ENCODE data around the gene ELMO1. TPM values are rescaled to one million over a fixed set of nuclear protein-coding genes. Genes with fewer than 3 reads are reported as not detected.

ELMO1 gene
- total and polyA plus RNA-seq, 2 of the 13 experiments (the other 11 are each of a cell fraction or from before 2014, with no cell fraction given): 0.11 to 0.17 TPM

DNA sequence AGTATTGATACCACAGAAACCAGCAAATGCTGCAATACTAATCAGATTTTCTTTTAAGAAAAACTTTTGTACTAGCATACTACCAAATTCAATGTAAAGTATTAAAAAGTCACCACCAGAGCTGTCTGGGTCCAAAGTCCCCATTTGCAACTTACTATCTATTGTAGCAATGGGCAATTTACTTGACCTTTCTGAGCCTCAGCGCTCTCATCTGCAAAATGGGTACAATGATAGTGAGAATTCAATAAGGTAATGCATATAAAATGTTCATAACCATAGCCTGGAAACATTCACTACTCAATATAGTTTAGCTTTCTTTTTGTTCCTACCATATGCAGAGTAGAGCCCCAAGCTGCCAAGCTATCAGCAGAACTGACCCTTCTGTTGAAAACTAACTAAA, 337.2 kb downstream of the ELMO1 start:
- in situ Hi-C loops (cut with HindIII; ENCODE audit: extremely low pct_ligation_motif_present, low pct_unique_long_range_greater_than_20kb): no loop called here
- Histone ChIP-seq H3K4me1 (ENCODE audit: insufficient read depth, low read length) (peaks cover 29% of the 10 kb centered on the region), H3K4me2 (ENCODE audit: low read depth, low read length) (no peak overlapping the region), H3K36me3 (replicated peaks in 1 of 2; ENCODE audit: control insufficient read depth in 1 of 2, insufficient read depth in 2 of 2, low read length in 2 of 2) (no peaks in the 10 kb centered on the region), H3K79me2 (ENCODE audit: insufficient read depth, low read length) (no peaks in the 10 kb centered on the region), H3K27ac (ENCODE audit: extremely low read length, insufficient read depth, low read length) (no peak overlapping the region), H3K4me3 (replicated peaks in 1 of 3; ENCODE audit: insufficient read depth in 1 of 3, low read depth in 2 of 3, low read length in 3 of 3) (no peak overlapping the region), H3K27me3 (ENCODE audit: control insufficient read depth in 1 of 2, insufficient read depth in 2 of 2, low read length in 2 of 2) (no peaks in the 10 kb centered on the region), H3K9ac (ENCODE audit: insufficient read depth, low read depth, low read length) (no peak overlapping the region), H4K20me1 (ENCODE audit: insufficient read depth, low read length) (no peaks in the 10 kb centered on the region), H2AFZ (ENCODE audit: low read length) (no peak overlapping the region), H3K9me3 (ENCODE audit: low read length) (no peaks in the 10 kb centered on the region)
- no TSS peak for BruUV-seq (replicated peaks)
- TF ChIP-seq ZNF629 (CRISPR knock-in tag; conservative IDR thresholded peaks at IDR 0.05): peak; percentile 88
- TF ChIP-seq, protein P1, sequence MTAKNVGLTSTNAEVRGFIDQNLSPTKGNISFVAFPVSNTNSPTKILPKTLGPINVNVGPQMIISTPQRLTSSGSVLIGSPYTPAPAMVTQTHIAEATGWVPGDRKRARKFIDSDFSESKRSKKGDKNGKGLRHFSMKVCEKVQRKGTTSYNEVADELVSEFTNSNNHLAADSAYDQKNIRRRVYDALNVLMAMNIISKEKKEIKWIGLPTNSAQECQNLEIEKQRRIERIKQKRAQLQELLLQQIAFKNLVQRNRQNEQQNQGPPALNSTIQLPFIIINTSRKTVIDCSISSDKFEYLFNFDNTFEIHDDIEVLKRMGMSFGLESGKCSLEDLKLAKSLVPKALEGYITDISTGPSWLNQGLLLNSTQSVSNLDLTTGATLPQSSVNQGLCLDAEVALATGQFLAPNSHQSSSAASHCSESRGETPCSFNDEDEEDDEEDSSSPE (CRISPR knock-in tag; IDR thresholded peaks at IDR 0.05): no peak
- FAIRE-seq (no peak), ATAC-seq (no peak), DNase-seq (ENCODE audit: low spot score) (no peak)
- 59% methylated on average over 1 of the region's 1 CpG for WGBS (ENCODE audit: low lambda C conversion rate)
- intact Hi-C loops (cut with micrococcal nuclease; ENCODE audit: unreplicated experiment): no loop called here
- ChIA-PET POLR2A (no interaction called here), CTCF (ENCODE audit: low intra/inter-chr PET ratio, low total read pairs) (no interaction called here)

DNA sequence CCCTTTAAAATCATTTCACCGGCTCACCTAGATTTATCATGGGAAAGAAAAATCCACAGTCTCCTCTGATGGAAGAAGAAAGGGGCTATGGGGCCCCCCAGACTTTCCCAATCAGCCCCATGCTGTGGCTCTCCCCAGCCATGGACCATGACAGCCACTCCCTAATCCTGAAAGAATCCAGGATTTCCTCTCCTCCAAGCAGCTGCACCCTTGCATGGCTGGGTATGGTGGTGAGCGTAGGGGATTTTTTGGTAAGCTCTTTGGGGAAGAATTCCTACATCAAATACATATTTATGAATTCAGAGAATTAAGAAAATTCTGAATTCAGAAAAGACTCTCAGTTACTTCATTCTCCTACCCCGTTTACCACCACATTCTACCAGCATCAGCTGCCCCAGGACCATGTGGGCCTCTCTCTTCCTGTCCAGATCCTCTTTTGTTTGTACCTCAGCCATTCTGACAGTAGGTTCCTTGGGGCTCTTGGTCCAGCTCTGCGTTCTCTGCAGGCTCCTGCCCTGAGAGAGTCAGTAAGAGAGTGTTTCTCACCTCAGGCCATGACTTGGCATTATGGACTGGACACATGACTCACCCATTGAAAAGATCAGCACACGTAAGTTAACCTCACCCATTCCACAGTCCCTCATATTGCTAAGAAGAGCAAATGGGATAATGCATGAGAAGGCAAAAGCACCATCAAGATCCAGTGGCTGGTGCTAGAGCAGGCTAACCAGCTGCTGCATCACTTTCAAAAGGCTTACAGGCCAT, 337.8 kb downstream of the ELMO1 start:
- Histone ChIP-seq H3K9me3 (ENCODE audit: low read length) (no peaks in the 10 kb centered on the region), H2AFZ (ENCODE audit: low read length) (no peak overlapping the region), H3K4me2 (ENCODE audit: low read depth, low read length) (no peak overlapping the region), H3K4me3 (replicated peaks in 1 of 3; ENCODE audit: insufficient read depth in 1 of 3, low read depth in 2 of 3, low read length in 3 of 3) (no peak overlapping the region), H3K36me3 (replicated peaks in 1 of 2; ENCODE audit: control insufficient read depth in 1 of 2, insufficient read depth in 2 of 2, low read length in 2 of 2) (no peaks in the 10 kb centered on the region), H3K27ac (ENCODE audit: extremely low read length, insufficient read depth, low read length) (no peak overlapping the region), H3K4me1 (ENCODE audit: insufficient read depth, low read length) (peaks cover 30% of the 10 kb centered on the region), H3K79me2 (ENCODE audit: insufficient read depth, low read length) (no peaks in the 10 kb centered on the region), H3K9ac (ENCODE audit: insufficient read depth, low read depth, low read length) (no peak overlapping the region), H3K27me3 (ENCODE audit: control insufficient read depth in 1 of 2, insufficient read depth in 2 of 2, low read length in 2 of 2) (no peaks in the 10 kb centered on the region), H4K20me1 (ENCODE audit: insufficient read depth, low read length) (no peaks in the 10 kb centered on the region)
- CTCF ChIA-PET (ENCODE audit: low intra/inter-chr PET ratio, low total read pairs): no interaction called here
- ATAC-seq: no peak
- POLR2A ChIA-PET: no interaction called here
- no peak for DNase-seq (ENCODE audit: low spot score)
- in situ Hi-C loops (cut with HindIII; ENCODE audit: extremely low pct_ligation_motif_present, low pct_unique_long_range_greater_than_20kb): no loop called here
- FAIRE-seq: no peak
- BruUV-seq (replicated peaks): no TSS peak
- 72% methylated on average over 5 of the region's 5 CpGs for WGBS (ENCODE audit: low lambda C conversion rate)
- intact Hi-C loops (cut with micrococcal nuclease; ENCODE audit: unreplicated experiment): no loop called here
- TF ChIP-seq FOSL2 (CRISPR knock-in tag; IDR thresholded peaks at IDR 0.05): peak; percentile 36; the same call in 1 of the 2 replicates
- no peak for TF ChIP-seq ZNF550 (CRISPR knock-in tag; IDR thresholded peaks at IDR 0.05; ENCODE audit: borderline replicate concordance)
- TF ChIP-seq ZNF121 (CRISPR knock-in tag; IDR thresholded peaks at IDR 0.05): no peak
- TF ChIP-seq, protein P2, sequence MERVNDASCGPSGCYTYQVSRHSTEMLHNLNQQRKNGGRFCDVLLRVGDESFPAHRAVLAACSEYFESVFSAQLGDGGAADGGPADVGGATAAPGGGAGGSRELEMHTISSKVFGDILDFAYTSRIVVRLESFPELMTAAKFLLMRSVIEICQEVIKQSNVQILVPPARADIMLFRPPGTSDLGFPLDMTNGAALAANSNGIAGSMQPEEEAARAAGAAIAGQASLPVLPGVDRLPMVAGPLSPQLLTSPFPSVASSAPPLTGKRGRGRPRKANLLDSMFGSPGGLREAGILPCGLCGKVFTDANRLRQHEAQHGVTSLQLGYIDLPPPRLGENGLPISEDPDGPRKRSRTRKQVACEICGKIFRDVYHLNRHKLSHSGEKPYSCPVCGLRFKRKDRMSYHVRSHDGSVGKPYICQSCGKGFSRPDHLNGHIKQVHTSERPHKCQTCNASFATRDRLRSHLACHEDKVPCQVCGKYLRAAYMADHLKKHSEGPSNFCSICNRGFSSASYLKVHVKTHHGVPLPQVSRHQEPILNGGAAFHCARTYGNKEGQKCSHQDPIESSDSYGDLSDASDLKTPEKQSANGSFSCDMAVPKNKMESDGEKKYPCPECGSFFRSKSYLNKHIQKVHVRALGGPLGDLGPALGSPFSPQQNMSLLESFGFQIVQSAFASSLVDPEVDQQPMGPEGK (CRISPR knock-in tag; IDR thresholded peaks at IDR 0.05): no peak
- TF ChIP-seq, protein P3, sequence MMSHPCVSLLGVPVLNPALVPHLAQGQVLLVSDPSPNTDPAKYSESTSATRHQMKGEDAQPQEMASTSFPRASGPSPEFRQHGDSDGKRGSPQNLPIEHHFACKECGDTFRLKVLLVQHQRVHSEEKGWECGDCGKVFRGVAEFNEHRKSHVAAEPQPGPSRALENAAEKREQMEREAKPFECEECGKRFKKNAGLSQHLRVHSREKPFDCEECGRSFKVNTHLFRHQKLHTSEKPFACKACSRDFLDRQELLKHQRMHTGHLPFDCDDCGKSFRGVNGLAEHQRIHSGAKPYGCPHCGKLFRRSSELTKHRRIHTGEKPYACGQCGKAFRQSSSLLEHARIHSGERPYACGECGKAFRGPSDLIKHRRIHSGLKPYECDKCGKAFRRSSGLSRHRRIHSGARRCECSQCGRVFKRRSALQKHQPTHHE (CRISPR knock-in tag; IDR thresholded peaks at IDR 0.05; ENCODE audit: borderline replicate concordance): no peak
- TF ChIP-seq, protein P4, sequence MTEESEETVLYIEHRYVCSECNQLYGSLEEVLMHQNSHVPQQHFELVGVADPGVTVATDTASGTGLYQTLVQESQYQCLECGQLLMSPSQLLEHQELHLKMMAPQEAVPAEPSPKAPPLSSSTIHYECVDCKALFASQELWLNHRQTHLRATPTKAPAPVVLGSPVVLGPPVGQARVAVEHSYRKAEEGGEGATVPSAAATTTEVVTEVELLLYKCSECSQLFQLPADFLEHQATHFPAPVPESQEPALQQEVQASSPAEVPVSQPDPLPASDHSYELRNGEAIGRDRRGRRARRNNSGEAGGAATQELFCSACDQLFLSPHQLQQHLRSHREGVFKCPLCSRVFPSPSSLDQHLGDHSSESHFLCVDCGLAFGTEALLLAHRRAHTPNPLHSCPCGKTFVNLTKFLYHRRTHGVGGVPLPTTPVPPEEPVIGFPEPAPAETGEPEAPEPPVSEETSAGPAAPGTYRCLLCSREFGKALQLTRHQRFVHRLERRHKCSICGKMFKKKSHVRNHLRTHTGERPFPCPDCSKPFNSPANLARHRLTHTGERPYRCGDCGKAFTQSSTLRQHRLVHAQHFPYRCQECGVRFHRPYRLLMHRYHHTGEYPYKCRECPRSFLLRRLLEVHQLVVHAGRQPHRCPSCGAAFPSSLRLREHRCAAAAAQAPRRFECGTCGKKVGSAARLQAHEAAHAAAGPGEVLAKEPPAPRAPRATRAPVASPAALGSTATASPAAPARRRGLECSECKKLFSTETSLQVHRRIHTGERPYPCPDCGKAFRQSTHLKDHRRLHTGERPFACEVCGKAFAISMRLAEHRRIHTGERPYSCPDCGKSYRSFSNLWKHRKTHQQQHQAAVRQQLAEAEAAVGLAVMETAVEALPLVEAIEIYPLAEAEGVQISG (CRISPR knock-in tag; IDR thresholded peaks at IDR 0.05): no peak
- no peak for TF ChIP-seq ZNF264 (CRISPR knock-in tag; IDR thresholded peaks at IDR 0.05)
- TF ChIP-seq MTF1 (CRISPR knock-in tag; IDR thresholded peaks at IDR 0.05): no peak
- TF ChIP-seq KLF9 (CRISPR knock-in tag; IDR thresholded peaks at IDR 0.05; ENCODE audit: low read depth): no peak

All from HepG2 (cell line).